Activated CD8-positive, alpha-beta T cell treated with anti-CD3 and anti-CD28 coated beads, Interleukin-2, amount 10 ng/mL, durations not matched to agents 7 days and 5 days (primary cell): ENCODE measurements around the gene PHC3. TPM values are rescaled to one million over a fixed set of nuclear protein-coding genes. Genes with fewer than 3 reads are reported as not detected.

Source experiments
- ATAC-seq: fragments of 150-1000 bp; cut with Tn5 transposase; one replicate; pipeline ENCODE4 v1.10.0; 2021; ENCODE audit warnings: moderate library complexity
- CTCF ChIA-PET: fragments of 350-600 bp; sonication (Branson Sonifier 250); formaldehyde crosslinking; loops from one replicate; lab custom pipeline; 2021; ENCODE audit warnings: antibody characterized with exemption; lab: Charles Lee
- POLR2A ChIA-PET: fragments of 350-600 bp; sonication (Branson Sonifier 250); formaldehyde crosslinking; loops from one replicate; lab custom pipeline; 2021; ENCODE audit warnings: antibody characterized with exemption; lab: Charles Lee
- DNase-seq: peaks from one replicate; pipeline ENCODE4 v3.0.0-alpha.2; 2020
- H3K27ac Mint-ChIP-seq: one replicate; pipeline ENCODE4 v1.8.0; 2021; ENCODE audit warnings: mild to moderate bottlenecking, mixed read lengths
- H3K27me3 Mint-ChIP-seq: one replicate; pipeline ENCODE4 v1.8.0; 2021; ENCODE audit warnings: low read depth, mixed read lengths
- H3K36me3 Mint-ChIP-seq: one replicate; pipeline ENCODE4 v1.8.0; 2021; ENCODE audit warnings: low read depth, mixed read lengths
- H3K4me1 Mint-ChIP-seq: one replicate; pipeline ENCODE4 v1.8.0; 2021; ENCODE audit warnings: low read depth, mixed read lengths
- H3K4me3 Mint-ChIP-seq: one replicate; pipeline ENCODE4 v1.8.0; 2021; ENCODE audit warnings: mild to moderate bottlenecking, mixed read lengths
- H3K9me3 Mint-ChIP-seq: one replicate; pipeline ENCODE4 v1.8.0; 2022; ENCODE audit warnings: mixed read lengths; ENCODE audit not compliant: insufficient read depth
- total RNA-seq, 2 experiments: library from RNA; stranded (reverse); gene quantifications; one replicate each; pipeline ENCODE4 v1.2.3, GENCODE V29; 2021

Gene PHC3
- total RNA-seq, 2 experiments from 2014 or later: 54.0 to 68.1 TPM

GRCh38 chr3:170180079-170180907 is 1.2 kb downstream of the PHC3 start:
- Mint-ChIP-seq H3K4me3 (peak overlapping the region; percentile 98), H3K36me3 (peaks cover 27% of the 10 kb centered on the region), H3K27me3 (no peaks in the 10 kb centered on the region), H3K27ac (peak overlapping the region; percentile 100), H3K4me1 (peaks cover 33% of the 10 kb centered on the region), H3K9me3 (no peaks in the 10 kb centered on the region)
- ChIA-PET POLR2A (interaction anchor here (0.7 to 2.6 kb wide), 12 partner anchors 8 to 408 kb away, joined by 3 to 16 read pairs (median 5); partner anchors contain the start of genes SEC62 and SKIL), CTCF (no interaction called here)
- ATAC-seq (peak; percentile 32), DNase-seq (no peak)

- ChIA-PET CTCF (interaction anchor here (1.0 kb wide), 1 partner anchor 416 kb away, joined by 3 read pairs; no protein-coding TSS in a partner anchor), POLR2A (interaction anchor here (0.6 to 2.6 kb wide), 2 partner anchors 177 to 405 kb away, joined by 3 to 16 read pairs; partner anchors contain the start of gene SKIL)
- Mint-ChIP-seq H3K4me3 (peak overlapping the region; percentile 98), H3K27ac (peak overlapping the region; percentile 100), H3K4me1 (peaks cover 38% of the 10 kb centered on the region), H3K27me3 (no peaks in the 10 kb centered on the region), H3K36me3 (peaks cover 33% of the 10 kb centered on the region), H3K9me3 (no peaks in the 10 kb centered on the region)
- ATAC-seq (no peak), DNase-seq (no peak)
Observed at GRCh38 chr3:170179432-170179831, 2.1 kb downstream of the PHC3 start.

GRCh38 chr3:170178651-170179050 is 2.9 kb downstream of the PHC3 start:
- POLR2A ChIA-PET: interaction anchor here (0.6 kb wide), 2 partner anchors 187 to 404 kb away, joined by 3 read pairs; no protein-coding TSS in a partner anchor
- no peaks in the 10 kb centered on the region for H3K27me3 Mint-ChIP-seq

GRCh38 chr3:170171563-170171962 is 10.0 kb downstream of the PHC3 start:
- POLR2A ChIA-PET: interaction anchor here (0.8 to 1.9 kb wide), 4 partner anchors 9 to 54 kb away, joined by 3 to 15 read pairs (median 3); partner anchors contain the start of gene PHC3
- Mint-ChIP-seq H3K36me3 (peaks cover 69% of the 10 kb centered on the region), H3K4me3 (peak overlapping the region; percentile 42)

More at GRCh38 chr3:170178651-170179050, 2.9 kb downstream of the PHC3 start:
- ATAC-seq (peak; percentile 59), DNase-seq (peak; percentile 83)
- peaks cover 39% of the 10 kb centered on the region for H3K36me3 Mint-ChIP-seq
- peak overlapping the region; percentile 41 for H3K4me3 Mint-ChIP-seq
- H3K27ac Mint-ChIP-seq: peak overlapping the region; percentile 64
- no peaks in the 10 kb centered on the region for H3K9me3 Mint-ChIP-seq
- peaks cover 38% of the 10 kb centered on the region for H3K4me1 Mint-ChIP-seq
- CTCF ChIA-PET: interaction anchor here (1.0 kb wide), 1 partner anchor 415 kb away, joined by 3 read pairs; no protein-coding TSS in a partner anchor

GRCh38 chr3:170164717-170165116 is 16.8 kb downstream of the PHC3 start:
- Mint-ChIP-seq H3K4me3 (no peak overlapping the region), H3K27ac (peak overlapping the region; percentile 29), H3K27me3 (no peaks in the 10 kb centered on the region), H3K4me1 (peaks cover 22% of the 10 kb centered on the region), H3K9me3 (no peaks in the 10 kb centered on the region), H3K36me3 (peaks cover 83% of the 10 kb centered on the region)
- ChIA-PET CTCF (no interaction called here), POLR2A (no interaction called here)
- ATAC-seq: no peak
- no peak for DNase-seq

More at GRCh38 chr3:170171563-170171962, 10.0 kb downstream of the PHC3 start:
- peaks cover 40% of the 10 kb centered on the region for H3K4me1 Mint-ChIP-seq
- no peaks in the 10 kb centered on the region for H3K9me3 Mint-ChIP-seq
- DNase-seq: no peak
- no peaks in the 10 kb centered on the region for H3K27me3 Mint-ChIP-seq
- no peak for ATAC-seq
- peak overlapping the region; percentile 61 for H3K27ac Mint-ChIP-seq
- CTCF ChIA-PET: interaction anchor here (0.7 to 2.5 kb wide), 7 partner anchors 9 to 109 kb away, joined by 3 to 6 read pairs (median 4); no protein-coding TSS in a partner anchor

DNA sequence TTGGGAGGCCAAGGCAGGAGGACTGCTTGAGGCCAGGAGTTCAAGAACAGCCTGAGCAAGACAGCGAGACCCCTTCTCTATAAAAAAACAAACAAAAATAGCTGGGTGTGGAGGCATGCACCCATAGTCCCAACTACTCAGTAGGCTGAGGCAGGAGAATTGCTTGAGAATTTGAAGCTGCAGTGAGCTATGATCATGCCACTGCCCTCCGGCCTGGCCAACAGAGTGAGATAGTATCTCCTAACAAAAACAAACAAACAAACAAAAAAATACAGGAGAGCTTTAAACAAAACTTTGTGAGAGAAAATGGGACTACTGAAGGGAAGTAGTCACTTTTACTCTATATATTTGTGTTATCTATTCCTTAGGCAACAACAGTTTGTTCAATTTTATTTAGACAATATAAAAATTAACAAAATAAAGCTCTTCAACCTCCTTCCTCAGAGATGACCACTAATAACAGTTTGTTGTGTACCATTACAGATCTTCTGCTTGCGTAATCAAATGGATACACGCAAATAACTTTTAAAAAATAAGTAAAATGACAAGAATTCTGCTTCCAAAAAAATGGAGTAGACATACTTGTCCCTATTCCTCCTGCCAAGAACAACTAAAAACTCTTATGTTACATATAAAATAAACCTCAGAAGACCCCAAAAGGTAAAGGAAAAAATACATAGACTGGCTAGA is 17.4 kb downstream of the PHC3 start:
- no peaks in the 10 kb centered on the region for H3K27me3 Mint-ChIP-seq
- ATAC-seq: no peak
- H3K27ac Mint-ChIP-seq: no peak overlapping the region
- no peaks in the 10 kb centered on the region for H3K9me3 Mint-ChIP-seq
- H3K4me1 Mint-ChIP-seq: peaks cover 24% of the 10 kb centered on the region
- no peak overlapping the region for H3K4me3 Mint-ChIP-seq
- ChIA-PET CTCF (no interaction called here), POLR2A (no interaction called here)
- no peak for DNase-seq
- H3K36me3 Mint-ChIP-seq: peaks cover 83% of the 10 kb centered on the region

DNA sequence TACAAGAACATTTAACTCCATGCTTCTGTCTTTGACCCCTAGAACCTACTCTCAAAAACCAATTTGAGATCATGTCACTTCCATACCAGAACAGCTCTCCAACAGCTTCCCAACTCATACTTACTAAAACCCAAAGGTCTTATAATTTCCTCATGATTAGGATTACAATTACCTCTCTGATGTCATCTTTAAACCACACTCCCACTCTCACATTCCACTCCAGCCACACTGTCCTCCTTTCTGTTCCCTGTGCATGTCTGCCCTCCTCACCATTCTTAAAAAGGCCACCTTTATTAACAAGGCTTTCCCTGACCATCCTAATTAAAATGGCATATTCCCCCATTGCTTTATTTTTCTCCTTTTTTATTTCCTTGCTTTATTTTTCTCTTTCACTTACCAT is 18.9 kb downstream of the PHC3 start:
- Mint-ChIP-seq H3K4me3 (no peak overlapping the region), H3K27ac (no peak overlapping the region), H3K36me3 (peaks cover 75% of the 10 kb centered on the region), H3K27me3 (no peaks in the 10 kb centered on the region), H3K9me3 (no peaks in the 10 kb centered on the region), H3K4me1 (peaks cover 24% of the 10 kb centered on the region)
- DNase-seq (no peak), ATAC-seq (no peak)
- ChIA-PET CTCF (interaction anchor here (0.8 to 1.3 kb wide), 2 partner anchors 9 to 33 kb away, joined by 3 to 4 read pairs; no protein-coding TSS in a partner anchor), POLR2A (no interaction called here)

DNA sequence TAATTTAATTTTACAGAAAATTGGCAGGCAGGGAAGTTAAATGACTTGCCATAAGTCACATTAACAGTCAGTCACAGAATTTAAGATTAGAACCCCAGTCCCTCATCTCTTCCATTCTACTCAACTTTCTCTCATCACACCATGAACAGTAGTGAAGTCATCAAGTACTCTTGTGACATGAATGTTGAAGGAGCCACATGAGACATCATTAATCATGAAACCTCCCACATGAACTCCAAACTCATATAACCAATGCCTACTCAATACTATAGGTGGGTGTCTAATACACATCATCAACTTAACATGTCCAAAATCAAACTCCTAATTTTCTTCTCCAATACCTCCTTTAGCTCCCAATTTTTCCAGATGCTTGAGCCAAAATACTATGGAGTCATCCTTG is 19.5 kb downstream of the PHC3 start:
- H3K4me3 Mint-ChIP-seq: no peak overlapping the region
- CTCF ChIA-PET: interaction anchor here (0.8 kb wide), 1 partner anchor 33 kb away, joined by 3 read pairs; no protein-coding TSS in a partner anchor
- peaks cover 74% of the 10 kb centered on the region for H3K36me3 Mint-ChIP-seq
- peaks cover 24% of the 10 kb centered on the region for H3K4me1 Mint-ChIP-seq
- H3K27ac Mint-ChIP-seq: no peak overlapping the region
- DNase-seq (no peak), ATAC-seq (no peak)
- H3K9me3 Mint-ChIP-seq: no peaks in the 10 kb centered on the region
- no peaks in the 10 kb centered on the region for H3K27me3 Mint-ChIP-seq
- POLR2A ChIA-PET: no interaction called here

- H3K4me1 Mint-ChIP-seq: peaks cover 25% of the 10 kb centered on the region
- POLR2A ChIA-PET: no interaction called here
Observed at GRCh38 chr3:170159933-170160332, 21.6 kb downstream of the PHC3 start.

GRCh38 chr3:170159459-170159858 is 22.1 kb downstream of the PHC3 start:
- ATAC-seq: no peak
- H3K9me3 Mint-ChIP-seq: no peaks in the 10 kb centered on the region
- no peaks in the 10 kb centered on the region for H3K27me3 Mint-ChIP-seq
- peaks cover 26% of the 10 kb centered on the region for H3K4me1 Mint-ChIP-seq
- ChIA-PET CTCF (no interaction called here), POLR2A (no interaction called here)
- H3K36me3 Mint-ChIP-seq: peaks cover 65% of the 10 kb centered on the region
- no peak overlapping the region for H3K27ac Mint-ChIP-seq
- no peak overlapping the region for H3K4me3 Mint-ChIP-seq
- DNase-seq: no peak

More at GRCh38 chr3:170159933-170160332, 21.6 kb downstream of the PHC3 start:
- Mint-ChIP-seq H3K9me3 (no peaks in the 10 kb centered on the region), H3K36me3 (peaks cover 68% of the 10 kb centered on the region), H3K27ac (peak overlapping the region; percentile 30), H3K27me3 (no peaks in the 10 kb centered on the region), H3K4me3 (no peak overlapping the region)
- ATAC-seq (no peak), DNase-seq (no peak)
- CTCF ChIA-PET: interaction anchor here (0.7 kb wide), 1 partner anchor 727 kb away, joined by 3 read pairs; no protein-coding TSS in a partner anchor

GRCh38 chr3:170155604-170156003 is 25.9 kb downstream of the PHC3 start:
- ATAC-seq (no peak), DNase-seq (no peak)
- ChIA-PET POLR2A (interaction anchor here (1.0 kb wide), 1 partner anchor 25 kb away, joined by 6 read pairs; no protein-coding TSS in a partner anchor), CTCF (no interaction called here)
- H3K36me3 Mint-ChIP-seq: peaks cover 43% of the 10 kb centered on the region
- H3K9me3 Mint-ChIP-seq: no peaks in the 10 kb centered on the region
- peaks cover 32% of the 10 kb centered on the region for H3K4me1 Mint-ChIP-seq
- H3K27me3 Mint-ChIP-seq: no peaks in the 10 kb centered on the region
- H3K4me3 Mint-ChIP-seq: no peak overlapping the region
- H3K27ac Mint-ChIP-seq: peak overlapping the region; percentile 90
